Breast epithelium (tissue), 3 donors: ENCODE measurements around the gene AKAP8L.
"Not testable (repeated sequence)": the region's sequence is repeated elsewhere in the genome, so short reads cannot be mapped to it uniquely, and the experiment has no call there.

Experiments used
- POLR2A ChIP-seq: fragments of 450-650 bp; IDR thresholded peaks from one replicate; pipeline ENCODE4 v1.6.1; 2016; ENCODE audit warnings: antibody characterized with exemption, mild to moderate bottlenecking, moderate library complexity
- POLR2AphosphoS5 ChIP-seq, 3 donors: sonication (generic); formaldehyde crosslinking; IDR thresholded peaks; one replicate each; pipeline ENCODE4 v1.6.1; 2017; ENCODE audit warnings: antibody characterized with exemption in 3 of 3
- TF ChIP-seq, protein P1 (sequence below), 3 donors: fragments of 450-650 bp; IDR thresholded peaks; one replicate each; pipeline ENCODE4 v1.5.1; 2016 to 2017; ENCODE audit warnings: antibody characterized with exemption in 3 of 3, mild to moderate bottlenecking in 3 of 3, moderate library complexity in 3 of 3

- not testable (repeated sequence) for TF ChIP-seq POLR2A; POLR2AphosphoS5 (IDR thresholded peaks at IDR 0.05)
- TF ChIP-seq, protein P1, sequence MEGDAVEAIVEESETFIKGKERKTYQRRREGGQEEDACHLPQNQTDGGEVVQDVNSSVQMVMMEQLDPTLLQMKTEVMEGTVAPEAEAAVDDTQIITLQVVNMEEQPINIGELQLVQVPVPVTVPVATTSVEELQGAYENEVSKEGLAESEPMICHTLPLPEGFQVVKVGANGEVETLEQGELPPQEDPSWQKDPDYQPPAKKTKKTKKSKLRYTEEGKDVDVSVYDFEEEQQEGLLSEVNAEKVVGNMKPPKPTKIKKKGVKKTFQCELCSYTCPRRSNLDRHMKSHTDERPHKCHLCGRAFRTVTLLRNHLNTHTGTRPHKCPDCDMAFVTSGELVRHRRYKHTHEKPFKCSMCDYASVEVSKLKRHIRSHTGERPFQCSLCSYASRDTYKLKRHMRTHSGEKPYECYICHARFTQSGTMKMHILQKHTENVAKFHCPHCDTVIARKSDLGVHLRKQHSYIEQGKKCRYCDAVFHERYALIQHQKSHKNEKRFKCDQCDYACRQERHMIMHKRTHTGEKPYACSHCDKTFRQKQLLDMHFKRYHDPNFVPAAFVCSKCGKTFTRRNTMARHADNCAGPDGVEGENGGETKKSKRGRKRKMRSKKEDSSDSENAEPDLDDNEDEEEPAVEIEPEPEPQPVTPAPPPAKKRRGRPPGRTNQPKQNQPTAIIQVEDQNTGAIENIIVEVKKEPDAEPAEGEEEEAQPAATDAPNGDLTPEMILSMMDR (IDR thresholded peaks at IDR 0.05): not testable (repeated sequence)
Observed at GRCh38 chr19:15363048-15363447, 55.7 kb downstream of the AKAP8L start.
